ENCODE data around the gene WWOX.

Gene WWOX

DNA sequence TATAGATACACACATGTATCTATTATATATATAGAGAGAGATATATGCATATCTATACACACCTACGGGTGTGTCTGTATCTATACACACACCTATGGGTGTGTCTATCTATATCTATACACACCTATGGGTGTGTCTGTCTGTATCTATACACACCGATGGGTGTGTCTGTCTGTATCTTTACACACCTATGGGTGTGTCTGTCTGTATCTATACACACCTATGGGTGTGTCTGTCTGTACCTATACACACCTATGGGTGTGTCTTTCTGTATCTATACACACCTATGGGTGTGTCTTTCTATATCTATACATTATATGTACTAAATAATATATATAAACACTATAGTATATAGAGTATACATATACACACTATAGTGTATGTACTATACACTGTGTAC is 762.6 kb downstream of the WWOX start:
- TF ChIP-seq, protein P1, sequence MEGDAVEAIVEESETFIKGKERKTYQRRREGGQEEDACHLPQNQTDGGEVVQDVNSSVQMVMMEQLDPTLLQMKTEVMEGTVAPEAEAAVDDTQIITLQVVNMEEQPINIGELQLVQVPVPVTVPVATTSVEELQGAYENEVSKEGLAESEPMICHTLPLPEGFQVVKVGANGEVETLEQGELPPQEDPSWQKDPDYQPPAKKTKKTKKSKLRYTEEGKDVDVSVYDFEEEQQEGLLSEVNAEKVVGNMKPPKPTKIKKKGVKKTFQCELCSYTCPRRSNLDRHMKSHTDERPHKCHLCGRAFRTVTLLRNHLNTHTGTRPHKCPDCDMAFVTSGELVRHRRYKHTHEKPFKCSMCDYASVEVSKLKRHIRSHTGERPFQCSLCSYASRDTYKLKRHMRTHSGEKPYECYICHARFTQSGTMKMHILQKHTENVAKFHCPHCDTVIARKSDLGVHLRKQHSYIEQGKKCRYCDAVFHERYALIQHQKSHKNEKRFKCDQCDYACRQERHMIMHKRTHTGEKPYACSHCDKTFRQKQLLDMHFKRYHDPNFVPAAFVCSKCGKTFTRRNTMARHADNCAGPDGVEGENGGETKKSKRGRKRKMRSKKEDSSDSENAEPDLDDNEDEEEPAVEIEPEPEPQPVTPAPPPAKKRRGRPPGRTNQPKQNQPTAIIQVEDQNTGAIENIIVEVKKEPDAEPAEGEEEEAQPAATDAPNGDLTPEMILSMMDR (IDR thresholded peaks at IDR 0.05; ENCODE audit: insufficient read depth, missing control alignments) = no peak
- no peak for DNase-seq (ENCODE audit: insufficient read length, low spot score)
- FAIRE-seq = no peak

DNA sequence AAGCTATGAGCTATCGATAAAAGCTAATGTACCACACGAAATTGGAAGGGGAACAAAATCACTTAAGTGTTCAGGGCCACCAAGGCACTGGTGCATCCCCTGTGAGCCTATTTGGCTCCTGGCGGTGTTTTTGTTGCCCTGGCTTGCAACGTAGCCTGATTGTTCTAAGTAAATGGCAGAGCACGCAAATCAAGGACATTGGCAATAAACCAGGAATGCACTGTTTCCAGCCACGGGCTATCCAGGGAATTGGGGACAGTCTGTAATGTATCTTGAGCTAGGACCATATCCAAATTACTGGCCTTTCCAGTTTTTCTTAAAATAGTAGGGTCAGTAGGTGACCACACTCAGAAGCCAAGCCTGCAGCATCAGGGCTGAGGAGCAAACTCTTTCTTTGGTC is 767.1 kb downstream of the WWOX start:
- DNase-seq (ENCODE audit: insufficient read length, low spot score) (no peak), FAIRE-seq (no peak)
- TF ChIP-seq, protein P1 (IDR thresholded peaks at IDR 0.05; ENCODE audit: insufficient read depth, missing control alignments) = no peak

DNA sequence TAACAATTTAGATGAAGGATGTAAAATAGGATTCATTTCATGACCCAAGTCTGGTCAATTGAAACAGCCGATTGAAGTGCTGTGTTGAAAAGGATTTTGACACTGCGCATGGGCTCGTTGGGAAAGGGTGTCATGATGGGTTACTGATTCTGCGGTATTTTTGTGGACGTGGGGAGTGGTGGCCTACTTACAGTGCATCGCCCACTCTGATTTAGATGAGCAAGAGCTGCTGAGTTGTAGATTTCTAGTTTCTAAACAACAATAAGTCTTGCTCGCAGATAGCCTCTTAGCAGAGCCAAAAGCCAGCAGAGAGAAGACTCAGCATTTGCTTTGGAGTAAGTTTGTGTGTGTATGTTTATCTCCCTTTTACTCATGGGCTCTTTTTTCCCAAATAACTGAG is 770.0 kb downstream of the WWOX start:
- DNase-seq (ENCODE audit: insufficient read length, low spot score) (no peak), FAIRE-seq (no peak)
- TF ChIP-seq, protein P1 (IDR thresholded peaks at IDR 0.05; ENCODE audit: insufficient read depth, missing control alignments) = no peak

DNA sequence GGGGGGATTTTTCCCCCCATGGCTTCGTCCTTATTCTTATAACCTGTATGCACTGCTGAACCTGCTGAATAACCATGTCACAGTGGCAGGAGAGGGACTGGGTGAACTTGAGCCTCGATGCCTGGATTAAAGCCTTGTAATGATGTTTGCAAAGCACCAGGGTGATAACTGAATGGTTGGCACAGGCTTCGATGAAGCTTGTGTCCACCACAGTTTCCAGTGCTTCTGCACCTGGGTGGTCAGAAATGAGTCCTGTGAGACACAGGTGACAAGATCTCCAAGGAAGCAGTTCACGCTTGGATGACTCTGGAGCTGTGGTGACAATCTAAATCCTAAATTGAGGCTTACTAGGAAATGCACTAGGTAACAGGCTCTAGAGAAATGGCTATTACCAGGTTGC is 771.8 kb downstream of the WWOX start:
- DNase-seq (ENCODE audit: insufficient read length, low spot score) = no peak
- TF ChIP-seq, protein P1 (IDR thresholded peaks at IDR 0.05; ENCODE audit: insufficient read depth, missing control alignments) = no peak
- FAIRE-seq = no peak

DNA sequence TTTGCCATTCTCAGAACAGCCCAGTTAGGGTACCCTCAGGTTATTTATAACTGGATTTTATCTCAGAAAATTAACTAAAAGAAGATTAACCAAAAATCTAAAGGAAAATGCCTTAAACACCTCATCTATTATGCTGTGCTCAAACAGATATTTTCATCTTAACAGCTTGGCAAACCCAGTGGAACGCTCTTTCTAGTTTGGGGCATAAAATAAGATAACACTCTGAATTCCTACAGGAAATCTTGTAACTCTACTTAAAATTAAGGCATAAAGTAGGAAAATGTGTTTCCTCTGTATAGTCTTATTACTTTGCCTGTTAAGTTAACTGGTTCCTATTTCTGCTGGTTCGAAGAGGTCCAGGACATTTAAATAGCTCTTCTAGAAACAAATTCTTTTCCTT is 777.2 kb downstream of the WWOX start:
- FAIRE-seq = no peak

DNA sequence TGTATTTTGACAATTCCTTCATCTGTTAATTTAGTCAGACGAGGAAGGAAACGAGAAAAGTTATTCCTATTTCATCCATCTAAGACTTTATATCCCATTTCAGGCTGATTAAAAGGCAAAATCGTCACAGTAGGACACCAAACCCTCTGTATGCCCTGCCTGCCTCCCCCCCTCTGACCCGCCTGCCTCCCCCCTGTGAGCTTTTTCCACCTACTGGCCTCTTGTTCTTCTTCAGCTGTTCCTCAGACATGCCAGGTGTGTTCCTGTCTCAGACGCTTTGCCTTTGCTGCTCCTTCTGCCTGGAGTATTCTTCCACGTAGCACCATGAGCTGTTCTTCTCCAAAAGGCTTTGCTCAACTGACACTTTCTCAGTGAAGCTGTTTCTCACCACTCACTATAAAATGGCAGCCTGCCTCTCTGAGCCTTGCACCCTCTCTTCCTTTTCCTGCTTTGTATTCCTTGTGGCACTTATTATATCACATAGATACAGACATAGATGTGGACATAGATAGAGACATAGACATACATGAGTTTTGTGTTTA is 777.7 kb downstream of the WWOX start:
- TF ChIP-seq, protein P1 (IDR thresholded peaks at IDR 0.05; ENCODE audit: insufficient read depth, missing control alignments) = no peak
- FAIRE-seq = no peak
- DNase-seq (ENCODE audit: insufficient read length, low spot score) = no peak

More for the DNA sequence above, 777.2 kb downstream of the WWOX start:
- TF ChIP-seq, protein P1 (IDR thresholded peaks at IDR 0.05; ENCODE audit: insufficient read depth, missing control alignments) = no peak
- no peak for DNase-seq (ENCODE audit: insufficient read length, low spot score)

DNA sequence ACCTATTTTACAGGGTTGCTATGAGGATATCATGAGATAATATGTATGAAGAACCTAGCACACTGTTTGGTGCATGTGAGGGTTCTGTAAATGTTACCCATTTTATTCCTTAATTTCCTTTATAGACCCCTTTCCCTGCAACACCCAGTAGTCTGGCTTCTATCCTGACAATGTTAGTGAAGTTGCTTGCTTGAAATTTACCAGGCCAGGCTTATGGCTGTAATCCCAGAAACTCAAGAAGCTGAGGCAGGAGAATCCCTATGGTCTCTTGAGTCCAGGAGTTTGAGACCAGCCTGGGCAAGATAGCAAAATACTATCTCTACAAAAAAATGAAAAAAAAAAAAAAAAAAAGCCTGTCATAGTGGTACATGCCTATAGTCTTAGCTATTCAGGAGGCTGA is 779.1 kb downstream of the WWOX start:
- DNase-seq (ENCODE audit: insufficient read length, low spot score) (no peak), FAIRE-seq (no peak)
- TF ChIP-seq, protein P1 (IDR thresholded peaks at IDR 0.05; ENCODE audit: insufficient read depth, missing control alignments) = no peak
